IPS-NIHi7 (cell line): Measurements from ENCODE around the gene SSBP3.
A peak's percentile ranks its signal among the peaks of the same experiment; 100 is the strongest.
"Not testable (repeated sequence)": the region's sequence is repeated elsewhere in the genome, so short reads cannot be mapped to it uniquely, and the experiment has no call there.

Experiments used
- DNase-seq: peaks from one replicate; pipeline ENCODE4 v3.0.0; 2012; ENCODE audit warnings: mixed read lengths; ENCODE audit errors: extremely low spot score

Gene SSBP3

DNA sequence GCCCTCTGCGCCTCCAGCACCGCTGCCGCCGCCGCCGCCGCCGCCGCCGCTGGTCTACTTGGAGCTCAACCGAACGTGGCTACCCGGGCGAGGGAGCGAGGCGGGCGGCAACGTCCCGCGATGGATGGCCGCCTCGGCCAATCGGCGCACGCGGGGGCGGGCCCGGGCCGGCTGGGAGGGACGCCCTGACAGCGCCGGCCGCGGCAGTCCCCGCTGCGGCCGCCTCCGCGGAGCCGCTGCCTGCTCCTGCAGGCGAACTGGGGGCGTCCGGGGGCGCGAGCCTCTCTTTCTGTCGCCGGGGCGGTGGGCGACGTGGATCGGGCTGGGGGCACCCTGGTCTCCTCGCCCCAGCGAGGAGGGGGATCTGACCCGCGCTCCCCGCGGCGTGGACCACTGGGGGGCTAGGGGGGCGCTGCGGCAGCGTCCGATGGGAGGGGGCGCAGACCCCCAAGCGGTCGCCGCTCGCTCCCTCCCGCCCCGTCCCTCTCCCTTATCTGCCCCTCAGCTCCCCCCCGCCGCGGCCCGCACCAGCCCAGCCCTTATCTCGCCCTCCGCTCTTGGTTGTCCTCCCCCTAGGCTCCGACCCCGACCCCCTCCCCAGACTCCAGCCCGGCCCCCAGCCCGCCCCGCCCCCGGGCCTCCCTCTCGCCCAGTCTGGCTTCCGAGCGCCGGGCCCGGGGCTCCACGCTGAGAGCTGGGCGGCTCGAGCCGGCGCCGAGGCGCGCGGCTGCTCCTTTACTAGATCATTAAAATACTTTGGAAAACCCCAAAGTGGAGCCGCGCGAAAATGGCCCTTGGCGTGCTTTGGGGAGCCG, at the start of gene SSBP3:
Gene SSBP3 (minus strand): TSS at position 56 of the 815 bp plus-strand sequence.
- DNase-seq: peak; percentile 95

DNA sequence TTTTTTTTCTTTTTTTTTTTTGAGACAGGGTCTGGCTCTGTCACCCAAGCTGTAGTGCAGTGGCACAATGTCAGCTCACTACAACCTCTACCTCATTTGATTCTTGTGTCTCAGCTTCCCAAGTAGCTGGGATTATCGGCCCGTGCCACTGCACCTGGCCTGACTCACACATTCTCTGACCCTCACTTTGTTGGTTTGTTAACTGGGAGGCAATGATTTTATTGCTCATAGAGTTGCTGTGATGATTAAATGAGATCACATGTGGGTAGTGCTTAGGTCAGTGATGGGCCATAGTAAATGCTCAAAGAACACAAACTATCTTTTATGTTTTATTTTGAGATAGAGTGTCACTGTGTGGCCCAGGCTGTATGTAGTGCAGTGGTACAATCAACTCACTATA, 47.3 kb upstream of the SSBP3 start:
- DNase-seq: no peak

DNA sequence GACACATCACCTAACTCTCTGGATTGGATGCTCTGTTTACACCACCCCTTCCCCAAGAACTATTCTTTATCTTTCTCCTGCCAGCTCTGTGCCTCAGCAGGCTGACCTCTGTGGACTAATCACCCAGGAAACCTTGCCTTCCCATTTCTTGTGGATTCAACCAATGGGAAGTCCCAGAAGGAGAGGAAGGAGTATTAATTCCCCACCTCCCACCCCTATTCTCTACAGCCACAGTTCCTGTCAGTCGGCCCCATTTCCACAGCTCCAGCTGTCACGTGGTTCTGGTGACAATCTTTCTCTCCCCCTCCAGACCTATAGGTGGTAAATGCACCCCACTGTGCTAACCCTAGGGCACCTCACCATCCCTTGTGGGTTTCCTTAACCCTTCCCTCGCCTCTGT, 46.8 kb upstream of the SSBP3 start:
- no peak for DNase-seq

DNA sequence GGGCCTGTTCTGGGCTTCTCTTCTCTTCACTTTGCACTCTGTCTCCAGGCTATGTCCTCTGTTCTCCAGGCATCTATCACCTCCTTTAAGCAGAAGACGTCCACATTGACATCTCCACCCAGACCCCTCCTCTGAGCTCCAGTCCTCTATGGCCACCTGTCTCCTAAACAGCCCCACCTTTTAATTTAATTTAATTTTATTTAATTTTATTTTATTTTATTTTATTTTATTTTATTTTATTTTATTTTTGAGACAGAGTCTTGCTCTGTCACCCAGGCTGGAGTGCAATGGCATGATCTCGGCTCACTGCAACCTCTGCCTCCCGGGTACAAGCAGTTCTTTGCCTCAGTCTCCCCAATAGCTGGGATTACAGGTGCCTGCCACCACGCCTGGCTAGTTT, 43.2 kb upstream of the SSBP3 start:
- not testable (repeated sequence) for DNase-seq

DNA sequence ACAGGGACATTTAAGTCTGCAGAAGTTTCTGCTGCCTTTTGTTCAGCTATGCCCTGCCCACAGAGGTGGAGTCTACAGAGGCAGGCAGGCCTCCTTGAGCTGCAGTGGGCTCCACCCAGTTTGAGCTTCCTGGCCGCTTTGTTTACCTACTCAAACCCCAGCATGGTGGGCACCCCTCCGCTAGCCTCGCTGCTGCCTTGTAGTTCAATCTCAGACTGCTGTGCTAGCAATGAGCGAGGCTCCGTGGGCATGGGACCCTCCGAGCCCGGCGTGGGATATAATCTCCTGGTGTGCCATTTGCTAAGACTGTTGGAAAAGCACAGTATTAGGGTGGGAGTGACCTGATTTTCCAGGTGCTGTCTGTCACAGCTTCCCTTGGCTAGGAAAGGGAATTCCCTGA, 42.6 kb upstream of the SSBP3 start:
- not testable (repeated sequence) for DNase-seq

DNA sequence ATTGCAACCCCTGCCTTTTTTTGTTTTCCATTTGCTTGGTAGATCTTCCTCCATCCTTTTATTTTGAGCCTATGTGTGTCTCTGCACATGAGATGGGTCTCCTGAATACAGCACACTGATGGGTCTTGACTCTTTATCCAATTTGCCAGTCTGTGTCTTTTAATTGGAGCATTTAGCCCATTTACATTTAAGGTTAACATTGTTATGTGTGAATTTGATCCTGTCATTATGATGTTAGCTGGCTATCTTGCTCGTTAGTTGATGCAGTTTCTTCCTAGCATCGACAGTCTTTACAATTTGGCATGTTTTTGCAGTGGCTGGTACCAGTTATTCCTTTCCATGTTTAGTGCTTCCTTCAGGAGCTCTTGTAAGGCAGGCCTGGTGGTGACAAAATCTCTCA, 40.9 kb upstream of the SSBP3 start:
- DNase-seq: not testable (repeated sequence)

DNA sequence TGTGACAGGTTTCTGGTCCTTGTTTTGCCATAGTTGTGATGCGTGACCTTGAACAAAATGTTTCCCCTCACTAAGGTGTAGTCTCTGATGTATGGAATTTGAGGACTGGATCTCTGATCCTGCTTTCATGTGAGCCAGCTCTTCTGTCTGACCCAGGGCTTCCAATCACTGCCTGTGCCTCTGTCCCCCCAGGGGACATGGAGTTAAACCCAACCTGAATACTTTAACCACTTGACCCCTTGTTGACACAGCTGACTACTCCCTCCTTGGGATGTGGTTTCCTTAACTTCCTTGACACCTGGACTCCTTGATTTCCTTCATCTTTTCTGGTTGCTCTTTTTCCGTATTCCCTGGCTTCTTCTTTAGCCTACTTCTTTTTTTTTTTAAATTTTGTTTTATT, 36.0 kb upstream of the SSBP3 start:
- DNase-seq: no peak

DNA sequence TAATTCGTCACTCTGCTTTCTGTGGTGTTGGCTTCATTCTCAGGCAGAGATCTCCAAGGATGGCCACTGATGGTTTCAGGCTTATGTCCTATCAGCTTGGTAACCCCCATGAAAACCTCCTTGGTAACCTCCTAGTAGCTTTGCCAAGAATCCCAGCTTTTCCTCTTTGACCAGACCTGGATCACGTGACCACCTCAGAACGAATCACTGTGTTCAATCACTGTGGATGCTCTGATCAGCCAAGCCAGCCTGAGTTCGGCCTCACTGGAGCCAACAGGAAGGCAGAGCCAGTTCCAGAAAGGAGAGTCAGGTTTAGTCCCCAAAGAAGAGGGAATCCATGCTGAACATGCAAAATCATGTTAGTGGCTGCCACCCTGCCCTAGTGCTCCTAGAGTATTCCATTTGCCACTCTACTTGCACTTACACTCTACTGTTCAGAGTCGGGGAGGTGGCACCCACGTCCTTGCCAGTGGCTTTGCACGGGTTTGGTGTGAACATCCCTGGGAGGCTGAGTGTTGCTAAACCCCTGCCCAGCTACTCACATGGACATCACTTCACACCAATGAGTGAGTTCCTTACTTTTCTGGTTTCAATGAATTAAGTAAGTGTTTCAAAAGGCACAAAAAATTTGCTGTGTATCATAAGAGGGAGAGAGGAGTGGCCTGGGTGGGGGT, 33.5 kb upstream of the SSBP3 start:
- no peak for DNase-seq

DNA sequence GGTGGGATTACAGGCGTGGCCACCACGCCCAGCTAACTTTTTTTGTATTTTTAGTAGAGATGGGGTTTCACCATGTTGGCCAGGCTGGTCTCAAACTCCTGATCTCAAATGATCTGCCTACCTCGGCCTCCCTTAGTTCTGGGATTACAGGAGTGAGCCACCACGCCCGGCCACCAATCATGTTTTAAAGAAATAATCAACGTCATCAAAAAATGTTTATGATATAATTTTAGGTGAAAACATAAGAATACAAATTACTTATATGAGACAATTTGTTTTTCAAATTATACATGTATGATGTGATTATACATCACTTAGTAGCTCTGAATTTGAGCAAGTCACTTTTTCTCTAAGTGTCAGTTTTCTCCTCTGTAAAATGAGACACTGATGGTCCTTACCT, 31.6 kb upstream of the SSBP3 start:
- DNase-seq: no peak

DNA sequence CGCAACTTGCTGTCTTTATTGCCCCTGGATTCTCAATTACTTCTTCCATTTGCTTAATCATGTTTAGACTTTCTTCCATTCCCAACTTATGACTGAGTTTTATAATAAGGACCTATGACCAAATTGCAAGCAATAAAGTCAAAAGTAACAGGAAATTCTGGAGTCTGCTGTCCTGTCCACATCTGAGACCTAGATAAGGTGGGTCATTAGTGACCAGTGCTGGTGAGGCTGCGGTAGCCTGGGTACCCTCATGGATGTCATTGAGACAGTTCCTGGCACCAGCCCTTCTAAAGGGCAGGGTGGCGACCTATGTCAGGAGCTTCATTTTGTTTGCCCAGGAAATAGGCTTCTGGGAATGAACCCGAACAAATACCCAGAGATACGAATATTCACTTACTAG, 30.6 kb upstream of the SSBP3 start:
- no peak for DNase-seq

DNA sequence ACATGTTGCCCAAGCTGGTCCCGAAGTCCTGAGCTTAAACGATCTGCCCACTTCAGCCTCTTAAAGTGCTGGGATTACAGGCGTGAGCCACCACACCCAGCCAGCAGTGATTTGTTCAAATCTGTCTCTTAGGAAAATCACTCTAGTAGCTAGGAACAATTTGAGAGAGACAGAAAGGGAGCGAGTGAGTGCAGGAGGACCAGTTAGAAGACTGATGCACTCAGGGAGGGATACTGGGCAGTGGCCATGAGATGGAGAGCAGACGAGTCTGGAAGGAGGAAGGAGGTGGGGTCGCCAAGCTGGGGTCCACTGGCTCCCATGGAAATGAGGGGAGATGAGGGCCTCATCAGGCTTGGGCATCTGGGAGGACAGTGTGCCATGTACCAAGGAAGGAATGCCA, 23.6 kb upstream of the SSBP3 start:
- DNase-seq: no peak

DNA sequence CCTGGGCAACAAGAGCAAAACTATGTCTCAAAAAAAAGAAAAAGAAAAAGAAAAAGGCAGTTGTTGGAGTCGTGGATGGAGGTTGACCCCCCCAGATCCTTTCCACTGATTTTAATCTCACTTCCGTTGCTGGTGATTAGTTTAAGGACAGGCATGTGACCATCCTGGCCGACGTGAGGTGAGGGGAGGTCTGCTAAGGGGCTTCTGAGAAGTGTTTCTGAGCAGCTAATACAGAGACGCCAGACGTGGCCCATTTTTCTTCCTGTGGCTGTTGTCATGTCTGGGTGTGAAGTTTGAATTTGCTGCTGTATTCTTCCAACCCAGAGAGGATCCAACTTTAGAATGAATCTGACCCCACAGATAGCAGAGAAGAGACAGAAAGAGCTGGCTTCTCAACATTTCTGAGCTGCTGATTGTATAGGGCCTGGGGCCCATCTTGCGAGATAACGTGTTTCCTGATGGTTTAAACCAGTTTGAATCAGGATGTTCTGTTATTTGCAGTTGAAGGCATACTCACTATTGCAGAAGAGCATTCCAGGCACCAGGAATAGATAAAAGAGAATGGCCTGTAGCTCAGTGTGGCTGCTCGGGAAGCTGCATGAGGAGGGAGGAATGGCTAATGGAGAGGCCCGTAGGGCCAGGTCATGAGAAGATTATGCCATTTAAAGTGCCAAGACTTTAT, 22.8 kb upstream of the SSBP3 start:
- DNase-seq: no peak

DNA sequence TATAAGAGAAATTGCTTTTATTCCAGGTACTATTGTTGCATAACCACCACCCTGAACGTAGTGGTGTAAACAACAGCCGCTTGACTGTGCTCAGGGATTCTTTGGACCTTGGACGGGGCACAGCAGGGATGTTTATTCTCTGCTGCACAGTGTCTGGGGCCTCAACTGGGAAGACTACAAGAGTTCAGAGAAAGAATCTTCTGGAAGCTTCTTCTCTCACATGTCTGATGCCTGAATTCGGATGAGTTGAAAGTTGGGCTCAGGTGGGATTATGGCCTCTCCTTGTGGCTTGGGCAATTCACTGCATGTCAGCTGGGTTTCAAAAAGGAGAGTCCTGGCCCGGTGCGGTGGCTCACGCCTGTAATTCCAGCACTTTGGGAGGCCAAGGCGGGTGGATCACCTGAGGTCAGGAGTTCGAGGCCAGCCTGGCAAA, 19.0 kb upstream of the SSBP3 start:
- no peak for DNase-seq

DNA sequence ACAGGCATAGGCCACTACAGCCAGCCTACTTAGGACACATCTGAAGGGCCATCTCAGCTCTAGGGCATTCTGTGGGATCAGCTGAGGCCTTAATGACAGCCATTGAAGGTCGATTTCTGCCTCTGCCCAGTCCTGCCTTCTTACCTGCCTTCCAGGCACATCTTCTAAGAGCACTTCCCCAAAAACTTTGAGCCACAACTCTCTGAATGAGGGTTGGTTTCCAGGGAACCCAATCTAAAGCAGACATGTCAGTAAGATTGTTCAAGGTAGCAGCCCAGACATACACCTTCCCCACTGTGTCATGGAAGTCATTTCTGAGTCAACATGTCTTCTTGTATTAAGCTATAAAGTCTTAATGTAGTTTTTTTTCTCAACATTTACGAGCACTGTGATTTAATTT, 18.2 kb upstream of the SSBP3 start:
- no peak for DNase-seq

DNA sequence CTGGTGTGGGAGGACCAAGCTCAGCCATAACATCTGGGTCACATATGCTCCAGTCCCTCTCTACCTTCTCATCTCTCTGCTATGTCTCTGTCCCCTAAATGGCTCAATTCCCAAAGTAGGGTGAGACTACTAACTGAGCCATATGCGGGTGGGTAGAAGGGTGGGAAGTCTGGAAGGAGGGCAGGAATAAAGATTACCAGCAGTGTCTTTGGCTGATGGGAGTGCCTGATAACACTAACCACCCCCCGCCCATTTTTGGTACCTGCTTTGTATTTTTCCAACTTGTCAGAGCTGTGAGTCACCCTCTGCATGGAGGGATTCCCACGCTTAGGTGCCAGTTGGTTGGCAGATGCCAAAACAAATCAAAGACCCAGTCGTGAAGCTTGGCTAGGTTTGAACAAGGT, 14.9 kb upstream of the SSBP3 start:
- DNase-seq: no peak

DNA sequence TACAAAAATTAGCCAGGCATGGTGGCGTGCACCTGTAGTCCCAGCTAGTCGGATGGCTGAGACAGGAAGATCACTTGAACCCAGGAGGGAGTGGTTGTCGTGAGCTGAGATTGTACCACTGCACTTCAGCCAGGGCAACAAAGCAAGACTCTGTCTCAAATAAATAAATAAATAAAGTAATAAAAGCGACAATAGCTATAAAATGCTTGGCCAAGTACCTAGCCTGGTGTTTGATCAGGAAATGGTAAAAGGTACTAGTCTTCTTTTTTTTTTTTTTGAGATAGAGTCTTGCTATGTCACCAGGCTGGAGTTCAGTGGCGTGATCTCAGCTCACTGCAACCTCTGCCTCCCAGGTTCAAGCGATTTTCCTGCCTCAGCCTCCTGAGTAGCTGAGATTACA, 12.4 kb upstream of the SSBP3 start:
- DNase-seq: not testable (repeated sequence)

DNA sequence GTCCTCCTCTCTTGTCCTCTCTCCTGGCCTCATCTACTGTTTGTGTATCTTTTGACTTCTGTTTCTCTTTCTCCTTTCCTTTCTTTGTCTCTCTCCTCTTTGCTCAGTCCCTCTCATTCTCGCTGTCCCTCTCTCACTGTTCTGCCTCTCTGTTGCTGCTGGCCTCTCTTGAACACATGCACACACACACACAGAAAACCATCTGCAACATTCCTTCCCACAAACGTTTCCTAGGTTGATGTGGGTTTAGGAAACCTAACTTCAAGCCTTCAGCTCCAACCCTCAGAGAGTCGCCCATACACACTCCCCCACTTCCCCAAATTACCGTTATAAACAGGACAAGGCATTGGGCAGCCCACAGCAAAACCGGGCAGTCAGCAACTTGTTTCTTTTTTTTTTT, 10.9 kb upstream of the SSBP3 start:
- no peak for DNase-seq

DNA sequence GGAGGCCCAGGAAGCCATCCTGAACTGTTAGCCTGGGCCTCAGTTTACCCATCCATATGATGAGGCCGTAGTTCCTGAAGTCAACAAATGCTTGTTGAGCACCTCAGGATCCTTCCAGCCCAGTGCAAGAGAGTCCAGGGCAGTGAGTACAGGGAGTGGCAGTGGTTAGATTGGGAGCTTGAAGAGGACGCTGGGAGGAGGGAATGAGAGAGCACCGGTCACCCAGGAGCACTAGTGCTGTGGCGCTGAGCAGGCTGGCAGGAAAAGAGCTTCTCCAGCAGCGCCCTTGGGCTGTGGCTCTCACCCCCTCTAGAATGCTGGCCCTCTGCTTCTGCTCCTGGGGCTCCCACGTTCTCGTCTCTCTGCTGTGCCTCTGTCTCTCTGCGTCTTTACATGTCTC, 10.2 kb upstream of the SSBP3 start:
- DNase-seq: no peak

DNA sequence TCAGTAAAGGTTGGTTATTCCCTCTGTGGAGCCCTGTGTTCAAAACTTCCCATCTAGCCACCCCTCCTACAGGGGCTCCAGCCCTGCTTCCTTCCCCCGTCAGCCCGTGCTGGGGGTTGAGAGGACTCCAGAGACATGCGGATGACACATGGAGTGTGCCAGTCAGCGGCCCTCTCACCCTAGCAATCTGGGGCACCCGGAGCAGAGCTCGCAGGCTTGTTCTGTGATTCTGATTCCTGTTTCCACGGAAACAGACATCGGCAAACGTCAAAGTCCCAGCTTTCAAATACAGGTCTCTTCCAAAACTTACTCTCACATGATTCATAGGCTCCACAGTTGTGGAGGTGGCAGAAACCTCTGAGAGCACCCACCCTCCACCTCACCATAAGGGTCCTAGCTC, 9.8 kb upstream of the SSBP3 start:
- DNase-seq: no peak

DNA sequence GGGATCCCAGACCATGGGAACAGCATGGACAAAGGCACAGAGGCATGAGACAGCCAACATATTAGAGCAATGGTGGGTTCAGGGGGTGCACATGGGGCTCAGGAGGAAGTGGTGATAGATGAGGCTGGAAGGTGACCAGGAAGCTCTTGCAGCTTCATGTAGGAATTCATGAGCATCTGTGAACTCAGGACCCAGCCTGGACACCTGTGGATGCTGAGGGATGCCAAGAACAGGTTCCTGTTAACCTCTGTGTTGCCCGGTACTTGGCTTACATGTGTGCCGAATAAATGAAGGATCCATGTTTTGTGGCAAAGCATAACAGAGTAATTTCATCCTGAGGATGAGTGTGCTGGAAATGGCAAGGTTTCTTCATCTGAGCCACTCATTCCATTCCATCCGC, 9.3 kb upstream of the SSBP3 start:
- DNase-seq: no peak

DNA sequence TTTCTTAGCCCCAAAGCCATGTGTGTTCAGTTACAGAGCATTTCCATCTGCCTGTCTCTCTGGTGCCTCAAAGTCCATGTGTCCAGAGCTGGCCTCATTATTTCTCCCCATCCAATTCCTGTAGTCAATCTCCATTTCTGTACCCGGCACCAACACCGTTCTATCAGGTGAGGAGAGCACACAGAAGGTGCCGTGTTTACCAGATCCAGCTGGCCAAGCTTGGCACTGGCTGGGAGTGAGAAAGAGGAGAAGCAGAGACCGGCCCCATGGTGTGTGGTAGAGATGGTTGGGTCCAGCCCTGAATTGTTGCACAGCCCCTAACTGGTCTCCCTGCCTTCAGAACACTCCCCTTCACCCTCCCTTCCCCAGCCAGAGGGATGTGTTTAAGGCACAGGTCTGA, 7.5 kb upstream of the SSBP3 start:
- no peak for DNase-seq

DNA sequence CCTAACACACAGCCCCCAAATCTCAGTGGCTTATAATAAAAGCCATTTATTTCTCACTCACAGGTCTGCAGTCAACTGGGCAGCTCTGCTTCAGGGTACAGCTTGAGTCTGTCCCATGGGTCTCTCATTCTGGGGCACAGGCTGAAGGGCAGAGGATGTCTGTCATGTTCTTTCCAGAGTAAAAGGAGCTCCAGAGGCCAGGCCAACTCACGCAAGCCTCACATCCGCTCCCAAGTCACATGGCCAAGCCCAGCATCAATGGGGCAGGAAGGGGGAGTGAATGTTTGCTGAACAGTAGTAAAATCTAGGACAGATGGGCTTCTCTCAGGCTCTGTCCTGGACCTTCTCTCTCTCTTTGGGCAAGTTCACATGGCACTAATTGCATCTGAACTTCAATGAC, 7.1 kb upstream of the SSBP3 start:
- no peak for DNase-seq

DNA sequence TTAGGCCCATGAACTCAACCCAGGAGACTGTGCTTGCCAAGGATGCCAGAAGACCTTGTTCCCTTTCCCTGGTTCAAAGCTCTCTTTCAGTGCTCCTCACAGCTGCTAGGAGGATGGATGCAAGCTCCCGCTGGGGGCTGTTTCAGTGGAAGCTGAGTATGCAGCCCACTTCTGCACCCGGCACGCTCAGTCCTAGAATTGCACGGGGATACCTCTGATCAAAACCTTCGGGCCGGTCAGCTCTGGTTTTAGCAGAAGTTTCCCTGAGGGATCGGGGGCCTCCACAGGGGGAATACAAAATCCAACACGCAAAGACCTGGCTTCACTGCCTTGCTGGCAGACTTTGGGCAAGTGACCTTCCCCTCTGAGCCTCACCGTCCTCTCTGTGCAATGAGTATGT, 4.2 kb upstream of the SSBP3 start:
- no peak for DNase-seq
